GM12878 (cell line): Measurements from ENCODE around the gene ISL2. TPM values are rescaled to one million over a fixed set of nuclear protein-coding genes. Genes with fewer than 3 reads are reported as not detected.
A peak's percentile ranks its signal among the peaks of the same experiment; 100 is the strongest.

ENCODE experiments used
- CEBPZ ChIP-seq: fragments of 150-350 bp; IDR thresholded peaks from 2 replicates; pipeline ENCODE4 v1.6.1; 2016; ENCODE audit warnings: low read depth, low read length
- CREM ChIP-seq: IDR thresholded peaks from 2 replicates; pipeline ENCODE4 v1.6.1; 2014; ENCODE audit warnings: antibody characterized with exemption, low read depth
- E4F1 ChIP-seq: fragments of 450-650 bp; IDR thresholded peaks from 2 replicates; pipeline ENCODE4 v1.6.1; 2018; ENCODE audit warnings: borderline replicate concordance, mild to moderate bottlenecking; ENCODE audit not compliant: partially characterized antibody
- HCFC1 ChIP-seq: fragments of 150-350 bp; IDR thresholded peaks from 2 replicates; pipeline ENCODE4 v1.6.1; 2014; ENCODE audit warnings: low read length
- JUND ChIP-seq: IDR thresholded peaks from 2 replicates; pipeline ENCODE4 v1.6.1; 2012; ENCODE audit warnings: low read depth, mild to moderate bottlenecking, low read length, improper control_type of control experiment, moderate library complexity
- MAX ChIP-seq: IDR thresholded peaks from 2 replicates; pipeline ENCODE4 v1.6.1; 2012; ENCODE audit warnings: low read depth, low read length, improper control_type of control experiment
- SKIL ChIP-seq: fragments of 450-650 bp; IDR thresholded peaks from 2 replicates; pipeline ENCODE4 v1.6.1; 2017; ENCODE audit warnings: mild to moderate bottlenecking, low read depth, inconsistent platforms; ENCODE audit not compliant: poor library complexity, severe bottlenecking
- SUZ12 ChIP-seq: fragments of 200-600 bp; sonication (generic); IDR thresholded peaks from one replicate; pipeline ENCODE4 v1.6.1; 2018; ENCODE audit warnings: antibody characterized with exemption, mild to moderate bottlenecking; ENCODE audit not compliant: unreplicated experiment
- TCF7 ChIP-seq: IDR thresholded peaks from 2 replicates; pipeline ENCODE4 v1.6.1; 2014; ENCODE audit warnings: antibody characterized with exemption, borderline replicate concordance
- USF1 ChIP-seq: IDR thresholded peaks from 2 replicates; pipeline ENCODE4 v1.6.1; 2011; ENCODE audit warnings: borderline replicate concordance, low read depth, mild to moderate bottlenecking, moderate library complexity, mixed read lengths, low read length; ENCODE audit not compliant: insufficient read depth; ENCODE audit errors: extremely low read length
- USF2 ChIP-seq: IDR thresholded peaks from 2 replicates; pipeline ENCODE4 v1.6.1; 2011; ENCODE audit warnings: low read depth, low read length, improper control_type of control experiment, borderline replicate concordance
- ZNF687 ChIP-seq: fragments of 450-650 bp; IDR thresholded peaks from 2 replicates; pipeline ENCODE4 v1.6.1; 2017; ENCODE audit warnings: mild to moderate bottlenecking, moderate library complexity
- polyA plus RNA-seq, 11 experiments: library from polyadenylated mRNA; depleted of rRNA in 4 of 11; unstranded in 6 of 11; stranded (reverse) in 5 of 11; fragments of >200 nt; fragmentation: Nextera tagmentation in 4 of 11; fragmentation: Illumina TruSeq in 1 of 11; extraction: Ambion mirVana in 4 of 11; extraction: Trizol in 1 of 11; gene quantifications; 1 replicate in 1 of 11; 2 replicates in 10 of 11; pipeline versions ENCODE4 v1.2.1 to v1.2.3, GENCODE V29; 2011 to 2016; ENCODE audit warnings: inconsistent platforms in 2 of 11, missing spikeins in 2 of 11, low read depth in 1 of 11
- total RNA-seq, 4 experiments: library from RNA; depleted of rRNA in 3 of 4; stranded (reverse); fragments of >200 nt in 3 of 4; fragmentation: Illumina TruSeq in 1 of 4; extraction: Trizol in 1 of 4; gene quantifications; 2 replicates each; pipeline versions ENCODE4 v1.2.1 to v1.2.3, GENCODE V29; 2013 to 2021

The ISL2 gene
- total and polyA plus RNA-seq, 10 of the 15 experiments (the other 5 are each of a cell fraction or from before 2014, with no cell fraction given) = 0.05 to 0.26 (median 0.08) TPM; not detected in 7

- peak; percentile 78 for TF ChIP-seq SKIL
- TF ChIP-seq SUZ12 = no peak
- TF ChIP-seq ZNF687 = peak; percentile 69
- peak; percentile 70 for TF ChIP-seq USF1
- no peak for TF ChIP-seq TCF7
- peak; percentile 83; the same call in 1 of the 2 replicates for TF ChIP-seq MAX
- peak; percentile 51; the same call in 1 of the 2 replicates for TF ChIP-seq HCFC1
- no peak for TF ChIP-seq JUND
- no peak for TF ChIP-seq CEBPZ
- TF ChIP-seq CREM = no peak; the same call in 1 of the 2 replicates
- TF ChIP-seq E4F1 = peak; percentile 10
- peak; percentile 47 for TF ChIP-seq USF2
Measured at GRCh38 chr15:76311100-76311953, 25.2 kb upstream of the ISL2 start, which contains the start of gene ETFA (continued).
